Limb (tissue), 2 donors: ENCODE results near the gene CDC16.
"Not testable (repeated sequence)": the region's sequence is repeated elsewhere in the genome, so short reads cannot be mapped to it uniquely, and the experiment has no call there.

ENCODE experiments used
- DNase-seq, 2 donors: peaks; one replicate each; pipeline ENCODE4 v3.0.0-alpha.2; 2016; ENCODE audit errors: extremely low spot score in 2 of 2

CDC16 gene

DNA sequence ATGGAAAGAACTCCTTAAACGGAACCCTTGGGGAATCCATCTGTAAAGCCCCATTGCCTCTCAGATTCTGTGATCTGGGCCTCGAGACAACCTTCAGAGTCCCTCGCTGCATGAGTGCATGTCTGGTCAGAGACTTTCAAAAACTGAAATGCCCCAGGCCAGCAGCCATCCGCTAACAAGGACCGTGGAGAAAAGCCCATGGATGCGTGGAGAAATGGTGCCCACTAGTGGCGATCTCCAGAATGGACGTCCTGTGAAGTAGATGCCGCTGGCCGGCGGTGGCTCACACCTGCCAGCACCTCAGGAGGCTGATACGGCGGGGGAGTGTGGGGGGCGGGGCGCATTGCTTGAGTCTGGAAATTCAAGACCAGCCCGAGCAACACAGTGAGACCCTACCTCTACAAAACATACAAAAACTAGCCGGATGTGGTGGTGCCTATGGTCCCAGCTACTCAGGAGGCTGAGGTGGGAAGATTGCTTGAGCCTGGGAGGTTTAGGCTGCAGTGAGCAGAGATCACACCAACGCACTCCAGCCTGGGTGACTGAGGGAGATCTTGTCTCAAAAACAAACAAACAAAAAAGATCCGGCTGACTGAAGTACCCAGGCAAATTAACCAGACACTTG is 7.9 kb upstream of the CDC16 start:
- DNase-seq, result peak; percentile 83 to 89

DNA sequence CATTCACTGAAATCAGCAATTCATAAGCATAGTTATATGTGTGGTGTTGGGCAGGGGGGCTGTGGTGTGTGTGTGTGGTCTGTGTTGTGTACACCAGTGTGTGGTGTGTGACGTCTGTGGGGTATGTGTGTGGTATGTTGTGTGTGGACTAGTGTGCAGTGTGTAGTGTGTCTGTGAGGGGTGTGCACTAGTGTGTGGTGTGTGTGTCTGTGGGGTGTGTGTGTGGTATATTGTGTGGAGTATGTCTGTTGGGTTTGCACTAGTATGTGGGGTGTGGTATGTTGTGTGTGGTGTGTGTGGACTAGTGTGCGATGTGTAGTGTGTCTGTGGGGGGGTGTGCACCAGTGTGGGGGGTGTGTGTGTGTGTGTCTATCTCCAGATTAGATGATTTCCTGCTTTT is 7.2 kb upstream of the CDC16 start:
- DNase-seq, result no peak

DNA sequence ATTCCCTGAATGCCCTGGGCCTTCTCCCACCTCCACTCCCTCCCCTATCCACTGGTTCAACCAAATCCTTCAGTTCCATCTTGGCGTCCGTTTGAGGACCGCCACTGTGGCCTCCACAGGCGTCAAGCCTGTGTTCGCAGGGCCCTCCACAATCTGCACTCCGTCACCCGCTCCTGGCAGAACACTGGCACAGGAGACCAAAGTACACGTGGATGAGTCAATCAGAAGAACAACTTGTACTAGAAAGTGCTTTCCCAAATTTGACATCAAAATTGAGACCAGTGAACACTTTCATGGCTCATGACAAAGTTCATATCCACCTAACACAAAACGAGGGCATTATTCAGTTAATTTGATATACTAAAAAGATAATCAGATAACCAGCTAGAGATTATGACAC is 6.5 kb upstream of the CDC16 start:
- no peak for DNase-seq

DNA sequence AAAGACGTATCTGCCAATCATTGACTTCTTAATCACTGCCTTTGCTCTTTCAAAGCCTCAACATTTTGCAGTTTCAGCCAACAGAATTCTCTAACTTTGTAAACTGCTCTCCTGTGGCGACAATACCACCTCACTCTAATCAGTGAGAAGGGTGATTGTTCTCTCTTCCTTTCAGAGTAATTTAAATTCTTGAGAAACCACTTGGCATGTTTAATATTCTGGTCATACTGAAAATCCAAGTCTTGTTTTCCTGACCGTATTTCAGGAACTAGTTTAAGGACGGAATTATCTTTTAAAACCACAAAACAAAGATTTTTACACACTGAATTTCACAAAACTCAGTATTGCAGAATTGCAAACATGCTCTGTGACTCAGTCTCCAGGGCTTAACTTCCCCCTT is 5.2 kb upstream of the CDC16 start:
- DNase-seq, result no peak

DNA sequence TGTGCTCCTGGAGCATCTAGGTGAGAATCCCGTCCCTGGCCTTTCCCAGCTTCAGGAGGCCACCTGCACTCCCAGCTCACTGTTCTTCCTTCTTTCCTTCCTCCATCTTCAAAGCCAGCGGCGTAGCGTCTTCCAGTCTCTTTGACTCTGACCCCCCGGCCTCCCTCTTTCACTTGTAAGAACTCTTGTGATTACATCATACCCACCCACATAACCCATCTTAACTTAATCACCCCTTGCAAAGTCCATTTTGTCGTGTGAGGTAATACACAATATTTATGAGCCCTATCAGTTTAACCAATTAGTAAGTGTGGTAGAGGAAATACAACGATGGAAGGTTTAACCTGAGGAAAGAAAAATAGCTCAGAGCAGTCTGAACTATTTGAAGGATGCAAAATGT is 4.6 kb upstream of the CDC16 start:
- no peak for DNase-seq

DNA sequence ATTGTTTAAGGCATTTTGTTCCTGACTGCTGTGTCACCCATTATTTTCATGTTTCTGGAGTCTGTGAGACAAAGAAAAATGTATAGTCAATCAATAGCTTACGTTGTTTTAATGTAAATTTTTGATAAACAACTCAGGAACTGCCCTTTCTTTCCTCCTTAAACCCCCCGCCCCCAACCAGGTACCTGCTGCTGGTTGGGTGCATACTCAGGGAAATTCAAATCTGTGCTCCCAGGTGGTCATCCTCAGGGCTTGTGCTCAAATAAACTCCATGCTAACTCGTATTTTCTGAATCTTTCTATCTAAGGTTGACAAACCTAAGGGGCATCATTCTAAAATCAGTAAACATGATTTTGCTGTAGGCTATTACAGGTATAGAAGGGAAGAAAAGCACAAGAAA is 4.1 kb upstream of the CDC16 start:
- DNase-seq, result no peak

DNA sequence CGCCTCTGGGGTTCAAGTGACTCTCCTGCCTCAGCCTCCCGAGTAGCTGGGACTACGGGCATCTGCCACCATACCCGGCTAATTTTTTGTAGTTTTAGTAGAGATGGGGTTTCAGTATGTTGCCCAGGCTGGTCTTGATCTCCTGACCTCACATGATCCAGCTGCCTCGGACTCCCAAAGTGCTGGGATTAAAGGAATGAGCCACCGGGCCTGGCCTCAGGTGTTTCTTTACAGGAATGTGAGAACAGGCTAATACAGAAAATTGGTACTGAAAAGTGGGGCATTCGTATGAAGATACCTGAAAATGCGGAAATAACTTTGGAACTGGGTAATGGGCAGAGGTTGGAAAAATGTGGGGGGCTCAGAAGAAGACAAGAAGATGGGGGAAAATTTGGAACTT is 2.8 kb upstream of the CDC16 start:
- no peak for DNase-seq

DNA sequence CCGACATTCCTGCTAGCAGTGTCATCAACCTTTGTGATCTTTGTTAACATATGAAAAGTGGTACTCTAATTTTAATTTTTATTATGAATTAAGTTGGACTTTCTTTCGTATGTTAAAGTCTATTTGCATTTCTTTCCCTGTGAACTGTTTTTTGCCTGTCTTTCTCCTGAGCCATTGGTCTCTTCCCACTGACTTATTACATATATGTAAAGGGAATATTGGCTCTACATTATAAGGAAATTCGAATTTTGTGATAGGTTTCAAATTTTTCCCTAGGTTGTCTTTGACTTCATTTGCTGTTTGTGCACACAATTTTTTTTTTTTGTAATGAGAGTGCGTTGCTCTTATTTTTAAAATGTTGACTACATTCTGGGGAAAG is 442 bp upstream of the CDC16 start:
- no peak for DNase-seq

DNA sequence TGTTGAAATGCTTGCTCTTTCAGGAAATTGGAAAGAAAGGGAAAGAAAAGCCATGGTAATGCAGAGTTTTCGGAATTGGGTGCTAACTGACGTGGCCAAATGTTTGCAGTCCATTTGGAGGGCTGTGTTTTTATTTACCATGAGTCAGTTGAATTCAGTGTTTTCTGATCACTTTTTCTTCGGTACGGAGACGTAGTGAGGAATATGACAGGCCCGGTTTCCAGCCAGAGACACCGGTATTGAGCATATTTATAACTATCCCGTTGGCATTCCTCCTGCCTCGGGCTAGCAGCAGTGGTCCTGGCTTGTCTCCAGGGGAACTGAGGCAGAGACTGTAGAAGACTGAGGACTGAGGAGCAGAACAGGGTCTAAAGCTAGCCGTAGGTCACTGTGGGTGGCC is 1.0 kb downstream of the CDC16 start:
- no peak for DNase-seq

DNA sequence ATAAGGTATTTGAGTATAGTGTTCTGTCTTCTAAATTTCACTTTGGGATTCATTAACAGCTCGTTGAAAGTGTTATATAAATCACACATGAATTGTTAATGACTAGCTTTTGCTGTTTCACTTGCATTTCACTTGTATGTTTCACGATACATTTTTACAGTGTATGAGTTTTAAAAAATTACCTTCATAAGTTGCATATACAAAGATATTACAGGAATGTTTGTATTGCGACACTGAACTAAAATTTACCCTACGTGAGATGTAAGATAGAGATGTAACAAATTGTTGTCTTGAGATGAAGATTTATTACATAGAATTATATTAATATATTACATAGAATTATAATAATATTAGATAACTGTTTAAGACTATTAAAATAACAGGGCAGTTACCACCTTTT is 1.5 kb downstream of the CDC16 start:
- DNase-seq, result no peak

DNA sequence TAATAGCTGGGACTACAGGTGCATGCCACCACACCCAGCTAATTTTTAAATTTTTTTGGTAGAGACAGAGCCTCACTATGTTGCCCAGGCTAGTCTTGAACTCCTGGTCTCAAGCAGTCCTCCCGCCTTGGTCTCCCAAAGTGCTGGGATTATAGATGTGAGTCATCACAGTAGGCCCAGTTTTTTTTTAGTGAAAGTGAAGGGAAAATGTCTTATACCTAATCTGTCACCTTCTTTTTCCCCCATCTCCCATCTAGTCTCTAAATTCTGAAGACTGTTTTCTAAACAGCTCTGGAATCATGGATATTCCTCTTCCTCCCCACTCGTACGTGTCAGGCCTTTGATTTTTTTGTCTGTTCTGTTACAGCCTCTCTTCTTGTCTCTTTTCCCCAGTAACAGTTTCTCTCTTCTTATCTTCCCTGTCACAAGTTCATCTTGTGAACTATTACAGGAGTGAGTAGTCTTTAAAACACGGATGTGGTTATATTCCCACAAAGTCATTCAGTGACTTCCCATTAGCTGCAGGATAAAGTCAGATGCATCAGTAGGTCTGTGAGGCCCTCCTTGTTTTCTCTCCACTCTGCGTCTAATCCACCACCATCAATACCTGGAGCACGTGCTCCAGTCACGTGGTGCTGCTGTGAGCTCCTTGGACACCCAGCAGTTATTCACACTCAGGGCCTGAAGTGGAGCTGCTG is 2.9 kb downstream of the CDC16 start:
- no peak for DNase-seq

DNA sequence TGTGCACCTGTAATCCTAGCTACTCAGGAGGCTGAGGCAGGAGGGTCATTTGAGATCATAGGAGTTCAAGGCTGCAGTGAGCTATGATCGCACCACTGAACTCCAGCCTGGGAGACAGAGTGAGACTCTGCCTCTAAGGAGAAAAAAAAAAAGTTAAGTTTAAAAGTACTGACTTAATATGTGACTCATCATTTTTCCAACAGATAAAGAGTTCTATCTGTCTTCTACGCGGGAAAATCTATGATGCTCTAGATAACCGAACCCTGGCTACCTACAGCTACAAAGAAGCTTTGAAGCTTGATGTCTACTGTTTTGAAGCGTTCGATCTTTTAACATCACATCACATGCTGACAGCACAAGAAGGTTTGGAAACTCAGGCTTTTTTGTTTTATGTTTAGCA is 7.2 kb downstream of the CDC16 start:
- DNase-seq, result no peak

DNA sequence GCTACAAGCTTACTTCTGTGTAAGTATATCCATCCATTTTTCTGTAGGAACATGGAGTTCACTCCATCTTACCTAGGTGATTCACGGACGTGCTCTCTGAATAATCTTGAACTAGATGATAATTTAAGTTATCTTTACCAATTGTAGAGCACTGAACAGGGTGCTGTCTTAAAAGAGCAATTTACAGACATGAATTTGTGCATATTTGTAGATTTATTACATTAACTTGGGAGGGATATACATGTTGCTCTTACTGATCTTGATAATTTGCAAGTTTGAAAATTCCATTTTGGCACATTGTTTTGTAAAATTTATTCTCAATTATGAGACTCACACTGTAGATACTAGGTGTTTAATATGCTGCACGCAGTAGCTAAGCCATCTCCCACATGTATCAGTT is 9.3 kb downstream of the CDC16 start:
- DNase-seq, result no peak

DNA sequence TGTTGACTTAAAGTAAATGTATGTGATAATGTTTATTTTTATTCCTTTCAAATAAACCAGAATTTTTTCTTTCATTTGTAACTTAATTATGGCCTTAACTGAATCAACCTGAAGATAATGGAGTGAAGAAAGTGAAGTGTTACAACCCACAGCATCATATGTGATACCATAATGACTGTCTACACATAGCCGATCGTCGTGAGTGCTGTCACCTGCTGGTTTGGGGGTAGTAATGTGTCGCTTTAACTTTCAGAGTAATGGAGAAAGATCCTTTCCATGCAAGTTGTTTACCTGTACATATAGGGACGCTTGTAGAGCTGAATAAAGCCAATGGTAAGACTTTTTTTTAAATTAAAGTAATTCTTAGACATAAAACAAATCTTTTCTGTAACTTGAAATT is 9.9 kb downstream of the CDC16 start:
- no peak for DNase-seq

DNA sequence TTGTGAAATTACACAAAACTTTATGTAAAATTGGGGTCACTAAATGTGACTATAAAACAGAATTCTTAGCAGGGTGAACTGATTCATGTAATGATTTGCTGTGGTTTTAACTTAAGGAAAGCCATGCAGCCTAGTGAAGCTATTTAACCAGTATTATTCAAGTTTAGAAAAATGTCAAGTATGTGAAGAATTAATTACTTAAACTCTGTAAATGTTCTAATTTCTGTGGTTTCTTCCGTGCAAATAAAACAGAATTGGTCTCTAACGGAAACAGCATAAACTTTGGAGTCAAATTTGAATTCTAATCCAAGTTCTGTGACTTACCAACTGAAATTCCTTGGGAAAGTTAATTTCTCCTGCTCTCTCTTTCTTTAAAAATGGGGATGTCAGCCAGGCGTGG is 13.3 kb downstream of the CDC16 start:
- DNase-seq, result no peak

DNA sequence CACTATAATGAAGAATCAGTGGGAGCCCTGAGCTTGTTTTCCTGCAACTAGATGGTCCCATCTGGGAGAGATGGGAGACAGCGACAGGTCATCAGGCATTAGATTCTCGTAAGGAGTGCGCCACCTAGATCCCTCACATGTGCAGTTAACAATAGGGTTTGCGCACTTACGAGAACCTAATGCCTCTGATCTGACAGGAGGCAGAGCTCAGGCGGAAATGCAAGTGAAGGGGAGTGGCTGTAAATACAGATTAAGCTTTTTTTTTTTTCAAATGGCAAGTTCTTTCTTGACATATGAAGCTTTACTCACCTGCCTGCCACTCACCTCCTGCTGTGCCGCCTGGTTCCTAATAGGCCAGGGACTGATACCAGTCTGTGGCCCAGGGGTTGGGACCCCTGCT is 14.4 kb downstream of the CDC16 start:
- DNase-seq, result no peak

DNA sequence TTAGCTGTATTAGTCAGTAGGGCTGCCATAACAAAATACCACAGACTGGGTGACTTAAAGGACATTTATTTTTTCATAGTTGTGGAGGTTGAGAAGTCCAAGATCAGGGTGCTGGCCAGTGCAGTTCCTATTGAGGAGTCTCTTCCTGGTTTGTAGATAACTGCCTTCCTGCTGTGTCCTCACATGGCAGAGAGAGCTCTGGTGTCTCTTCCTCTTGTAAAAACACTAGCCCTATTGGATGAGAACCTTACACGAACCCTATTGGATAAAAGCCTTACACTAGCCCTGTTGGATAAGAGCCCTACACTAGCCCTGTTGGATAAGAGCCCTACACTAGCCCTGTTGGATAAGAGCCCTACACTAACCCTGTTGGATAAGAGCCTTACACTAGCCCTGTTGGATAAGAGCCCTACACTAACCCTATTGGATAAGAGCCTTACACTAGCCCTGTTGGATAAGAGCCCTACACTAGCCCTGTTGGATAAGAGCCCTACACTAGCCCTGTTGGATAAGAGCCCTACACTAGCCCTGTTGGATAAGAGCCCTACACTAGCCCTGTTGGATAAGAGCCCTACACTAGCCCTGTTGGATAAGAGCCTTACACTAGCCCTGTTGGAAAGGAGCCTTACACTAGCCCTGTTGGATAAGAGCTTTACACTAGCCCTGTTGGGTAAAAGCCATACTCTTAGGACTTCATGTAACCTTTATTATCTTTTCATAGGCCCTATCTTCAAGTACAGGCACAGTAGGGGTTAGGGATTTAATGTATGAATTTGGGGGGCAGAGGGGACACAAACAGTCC is 17.1 kb downstream of the CDC16 start:
- DNase-seq, result not testable (repeated sequence)

DNA sequence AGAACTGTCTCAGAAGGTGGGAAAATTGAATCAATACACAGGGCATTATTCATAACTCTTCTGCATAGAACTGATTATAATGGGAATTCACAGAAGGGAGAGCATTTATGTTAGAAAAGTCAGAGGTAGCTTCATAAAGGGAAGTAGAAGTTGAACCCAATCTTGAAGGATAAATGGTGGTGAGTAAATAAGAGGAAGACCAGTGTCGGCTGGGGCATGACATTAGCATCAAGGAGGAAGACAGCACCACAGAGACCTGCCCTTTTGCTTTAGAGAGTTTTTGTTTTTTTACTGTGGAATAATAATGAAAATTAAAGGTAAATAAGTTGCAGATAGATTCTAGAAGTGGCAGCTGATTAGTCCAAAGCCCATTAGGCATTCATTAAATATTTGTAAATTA is 21.9 kb downstream of the CDC16 start:
- no peak for DNase-seq

DNA sequence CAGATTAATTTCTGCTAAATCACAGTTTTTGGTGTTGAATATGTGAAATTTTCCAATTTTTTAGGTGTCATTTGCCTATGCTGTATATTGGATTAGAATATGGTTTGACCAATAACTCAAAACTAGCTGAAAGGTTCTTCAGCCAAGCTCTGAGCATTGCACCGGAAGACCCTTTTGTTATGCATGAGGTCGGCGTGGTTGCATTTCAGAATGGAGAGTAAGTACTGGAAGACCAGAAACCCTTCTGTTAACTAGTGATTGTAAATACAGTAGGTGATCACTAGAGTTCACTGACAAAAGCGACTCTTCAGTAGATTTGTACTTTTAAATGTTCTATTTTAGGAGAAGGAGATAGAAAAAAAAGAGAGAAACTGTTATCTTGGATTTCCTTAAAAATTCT is 22.3 kb downstream of the CDC16 start:
- no peak for DNase-seq

DNA sequence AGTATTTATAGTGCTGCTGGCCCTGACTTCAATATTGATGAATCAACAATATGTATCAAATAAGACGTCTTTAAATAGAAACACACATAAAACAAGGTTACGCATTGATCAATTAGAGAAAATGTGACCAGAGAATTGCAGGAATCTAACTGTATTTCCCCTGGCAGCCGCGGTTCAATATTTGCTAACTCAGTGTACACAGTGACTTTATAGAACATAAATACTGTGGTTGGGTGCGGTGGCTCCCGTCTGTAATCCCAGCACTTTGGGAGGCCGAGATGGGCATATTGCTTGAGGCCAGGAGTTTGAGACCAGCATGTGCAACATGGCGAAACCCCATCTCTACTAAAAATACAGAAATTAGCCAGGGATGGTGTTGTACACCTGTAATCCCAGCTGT is 23.9 kb downstream of the CDC16 start:
- no peak for DNase-seq

DNA sequence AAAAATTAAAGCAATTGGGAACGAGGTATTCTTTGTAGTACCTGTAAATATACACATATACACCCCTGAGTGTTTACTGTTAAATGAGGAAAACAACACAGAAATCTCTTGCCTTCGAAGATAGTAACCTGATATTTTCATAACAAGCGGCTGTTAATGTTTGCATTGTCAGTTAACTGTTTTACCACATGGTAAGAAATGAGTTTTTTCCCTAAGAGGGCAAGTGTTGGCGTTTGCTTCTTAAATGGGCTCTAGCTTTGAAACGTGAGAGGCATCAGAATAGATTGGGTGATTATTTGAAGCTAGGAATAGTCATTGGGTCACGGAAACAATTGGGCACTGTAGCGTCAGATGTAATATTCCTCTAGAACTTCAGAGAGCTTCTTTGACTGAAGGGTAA is 24.7 kb downstream of the CDC16 start:
- DNase-seq, result no peak

DNA sequence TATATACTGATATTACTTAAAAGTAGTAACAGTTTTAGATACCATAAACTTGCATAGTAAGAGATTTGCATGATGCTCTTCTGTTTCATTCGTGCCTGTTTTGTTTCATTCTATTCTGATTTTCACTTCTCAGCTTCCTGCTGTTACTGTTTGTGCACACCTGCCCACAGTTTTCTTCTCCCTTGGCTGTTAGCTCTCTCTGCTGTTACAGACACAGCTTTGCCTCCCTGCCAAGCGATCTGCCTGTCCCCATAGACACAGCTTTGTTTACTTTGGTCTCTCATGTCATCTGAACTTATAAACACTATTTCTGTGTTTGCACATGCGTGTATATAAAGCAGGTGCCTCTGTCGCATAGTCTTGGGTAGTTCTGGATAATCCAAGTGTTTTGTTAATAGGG is 25.3 kb downstream of the CDC16 start:
- DNase-seq, result no peak

DNA sequence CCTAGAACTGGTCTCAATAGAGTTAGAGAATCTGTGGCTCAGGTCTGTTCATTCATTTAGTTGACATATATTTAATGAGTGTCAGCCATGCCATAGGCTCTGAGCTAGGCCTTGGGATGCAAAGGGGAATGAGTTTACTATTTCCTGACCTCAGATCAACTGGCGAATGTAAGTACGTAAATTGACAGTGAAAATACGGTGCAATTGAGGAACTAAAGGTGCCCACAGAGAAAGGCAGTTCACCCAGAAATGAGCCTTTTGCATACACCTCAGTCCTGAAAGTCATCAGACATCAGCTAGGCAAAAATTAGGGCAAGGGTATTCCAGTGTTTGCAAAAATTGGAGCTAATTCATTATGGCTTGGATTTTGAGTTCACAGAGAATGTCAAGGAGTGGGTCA is 26.1 kb downstream of the CDC16 start:
- DNase-seq, result no peak
